ENCODE results near the gene PSG7. TPM values are rescaled to one million over a fixed set of nuclear protein-coding genes. Genes with fewer than 3 reads are reported as not detected.
"Not testable (repeated sequence)": the region's sequence is repeated elsewhere in the genome, so short reads cannot be mapped to it uniquely, and the experiment has no call there.

The PSG7 gene
- total and polyA plus RNA-seq, 12 donors: not detected

GRCh38 chr19:42879613-42880012, 57.4 kb downstream of the PSG7 start, which contains the start of gene PSG1:
Gene PSG1 (minus strand): TSS chr19:42879713. CDS start chr19:42879581, 132 bp downstream.
- WGBS, 2 donors: 27 to 30% methylated on average over 2 of the region's 2 CpGs
- H3K4me1 ChIP-seq: no peaks in the 10 kb centered on the region
- ATAC-seq (no peak), DNase-seq (no peak)
- H3K27me3 ChIP-seq: peaks cover 0 to 13% (median 3%) of the 10 kb centered on the region in 7 donors
- no peak within 1 kb of the TSS for H3K27ac ChIP-seq
- TF ChIP-seq, protein P1, sequence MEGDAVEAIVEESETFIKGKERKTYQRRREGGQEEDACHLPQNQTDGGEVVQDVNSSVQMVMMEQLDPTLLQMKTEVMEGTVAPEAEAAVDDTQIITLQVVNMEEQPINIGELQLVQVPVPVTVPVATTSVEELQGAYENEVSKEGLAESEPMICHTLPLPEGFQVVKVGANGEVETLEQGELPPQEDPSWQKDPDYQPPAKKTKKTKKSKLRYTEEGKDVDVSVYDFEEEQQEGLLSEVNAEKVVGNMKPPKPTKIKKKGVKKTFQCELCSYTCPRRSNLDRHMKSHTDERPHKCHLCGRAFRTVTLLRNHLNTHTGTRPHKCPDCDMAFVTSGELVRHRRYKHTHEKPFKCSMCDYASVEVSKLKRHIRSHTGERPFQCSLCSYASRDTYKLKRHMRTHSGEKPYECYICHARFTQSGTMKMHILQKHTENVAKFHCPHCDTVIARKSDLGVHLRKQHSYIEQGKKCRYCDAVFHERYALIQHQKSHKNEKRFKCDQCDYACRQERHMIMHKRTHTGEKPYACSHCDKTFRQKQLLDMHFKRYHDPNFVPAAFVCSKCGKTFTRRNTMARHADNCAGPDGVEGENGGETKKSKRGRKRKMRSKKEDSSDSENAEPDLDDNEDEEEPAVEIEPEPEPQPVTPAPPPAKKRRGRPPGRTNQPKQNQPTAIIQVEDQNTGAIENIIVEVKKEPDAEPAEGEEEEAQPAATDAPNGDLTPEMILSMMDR (IDR thresholded peaks at IDR 0.05): no peak
- intact Hi-C loops (cut with DNase I): loop anchor here in 1 of 10 donors (10.0 kb wide), 1 partner anchor 85 kb away; no protein-coding TSS in a partner anchor
- H3K36me3 ChIP-seq: no peaks in the 10 kb centered on the region
- H3K4me3 ChIP-seq: no peak within 1 kb of the TSS
- H3K9me3 ChIP-seq: no peaks in the 10 kb centered on the region

DNA sequence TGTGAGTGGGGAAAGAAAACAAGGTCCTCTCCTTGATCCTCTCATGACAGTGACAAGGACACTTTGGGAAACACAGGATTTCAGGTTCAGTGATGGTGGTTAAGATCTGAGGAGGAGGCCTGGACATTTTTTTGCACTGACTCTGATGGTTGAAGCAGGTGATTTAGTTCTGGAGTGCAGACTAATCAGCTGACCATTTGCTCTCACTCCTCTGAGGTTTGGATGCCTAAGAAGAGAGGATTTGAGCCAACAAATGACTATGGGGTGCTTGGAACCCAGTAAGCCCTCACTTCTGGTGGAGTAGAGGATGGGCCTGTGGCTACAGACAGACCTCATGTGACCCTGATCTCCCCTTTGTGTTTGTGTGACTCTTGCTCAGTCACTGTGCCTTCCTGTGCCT, 60.4 kb downstream of the PSG7 start:
- H3K36me3 ChIP-seq; H3K4me1 ChIP-seq; H3K27ac ChIP-seq; H3K4me3 ChIP-seq; intact Hi-C loops (cut with DNase I); H3K9me3 ChIP-seq; ATAC-seq; DNase-seq: not testable (repeated sequence)
- peaks cover 0 to 10% (median 0%) of the 10 kb centered on the region in 7 donors for H3K27me3 ChIP-seq

DNA sequence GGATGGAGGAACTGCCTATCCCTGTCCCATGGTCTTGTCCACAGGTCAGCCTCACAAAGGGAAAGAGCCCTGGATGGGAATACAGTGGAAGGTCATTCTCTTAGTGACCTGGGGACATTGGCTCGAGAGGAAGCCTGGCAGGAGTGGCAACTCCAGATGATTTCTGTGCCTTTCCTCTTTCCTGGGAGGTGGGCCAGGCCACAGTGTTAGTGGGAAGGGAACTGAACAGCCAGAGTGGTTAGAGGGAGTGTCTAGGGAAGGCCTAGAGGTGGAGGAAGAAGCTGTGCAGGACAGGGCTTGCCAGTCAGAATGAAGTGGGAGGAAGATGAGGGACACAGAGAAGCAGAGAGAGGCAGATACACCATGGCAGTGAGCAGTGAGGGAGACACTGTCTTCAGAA, 61.1 kb downstream of the PSG7 start:
- ATAC-seq; H3K4me3 ChIP-seq; H3K27me3 ChIP-seq; H3K27ac ChIP-seq; H3K36me3 ChIP-seq; H3K4me1 ChIP-seq; intact Hi-C loops (cut with DNase I); H3K9me3 ChIP-seq; DNase-seq: not testable (repeated sequence)
- 44 to 56% methylated on average over 1 of the region's 1 CpG for WGBS, 2 donors

DNA sequence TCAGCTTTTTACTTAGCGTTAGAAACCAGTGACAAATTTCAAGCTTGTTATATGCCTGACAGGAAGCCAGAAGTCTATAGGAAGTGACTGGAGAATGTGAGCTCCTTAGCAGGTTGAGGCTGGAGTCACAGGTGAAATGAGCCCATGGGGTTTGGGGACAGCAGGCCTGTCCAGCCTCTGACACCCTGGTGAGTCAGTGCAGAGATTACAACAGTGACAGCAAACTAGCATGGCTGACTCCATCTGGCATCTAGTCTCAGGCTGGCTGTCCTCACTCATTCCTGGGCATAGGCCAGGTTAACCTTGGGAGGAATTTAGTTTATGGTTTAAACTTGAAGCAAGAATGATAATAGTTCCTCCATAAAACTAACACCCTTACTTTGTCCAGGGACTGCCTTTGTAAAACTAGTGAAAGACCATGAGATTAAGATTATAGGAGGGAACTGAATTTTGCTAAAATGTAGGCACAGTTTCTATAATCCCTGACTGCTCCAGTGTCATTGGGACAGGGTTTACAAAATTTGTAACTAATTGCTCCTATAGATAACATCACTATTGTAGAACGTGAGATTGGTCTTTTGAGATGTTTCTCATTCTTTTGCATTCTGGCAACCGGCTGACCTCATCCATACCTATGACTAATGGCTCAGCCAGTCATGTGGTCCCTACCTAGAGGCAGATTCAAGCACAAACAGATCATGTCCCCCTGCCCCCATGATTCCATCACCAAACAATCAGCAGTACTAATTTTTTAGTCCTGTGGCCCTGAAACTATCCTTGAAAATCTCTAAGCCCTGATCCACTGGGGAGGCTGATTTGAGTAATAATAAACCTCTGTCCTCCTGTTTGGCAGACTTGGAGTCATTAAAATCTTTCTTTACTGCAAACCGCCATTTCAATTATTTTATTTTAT, 61.9 kb downstream of the PSG7 start:
- H3K27me3 ChIP-seq; H3K4me3 ChIP-seq; H3K27ac ChIP-seq; ATAC-seq; intact Hi-C loops (cut with DNase I); H3K9me3 ChIP-seq; DNase-seq; H3K36me3 ChIP-seq; H3K4me1 ChIP-seq: not testable (repeated sequence)
- WGBS, 2 donors: 74% methylated on average over 4 of the region's 4 CpGs

- H3K27ac ChIP-seq; H3K9me3 ChIP-seq; H3K4me3 ChIP-seq; DNase-seq; intact Hi-C loops (cut with DNase I); H3K27me3 ChIP-seq; H3K36me3 ChIP-seq; H3K4me1 ChIP-seq; ATAC-seq: not testable (repeated sequence)
- WGBS, 2 donors: 84% methylated on average over 3 of the region's 3 CpGs
Measured at GRCh38 chr19:42874136-42874535, 62.9 kb downstream of the PSG7 start.

Other genes starting within 250 kb of the PSG7 start
- not detected for gene PSG3, start 196.7 kb downstream of the PSG7 start, total RNA-seq
- not detected for gene PSG3, start 196.7 kb downstream of the PSG7 start, polyA plus RNA-seq
- not detected for gene PSG8, start 171.5 kb downstream of the PSG7 start, total RNA-seq
- not detected for gene PSG8, start 171.5 kb downstream of the PSG7 start, polyA plus RNA-seq
- gene PSG1, start 57.5 kb downstream of the PSG7 start, total RNA-seq: not detected
- not detected for gene PSG1, start 57.5 kb downstream of the PSG7 start, polyA plus RNA-seq
- not detected for gene PSG6, start 19.3 kb downstream of the PSG7 start, total RNA-seq
- not detected for gene PSG6, start 19.3 kb downstream of the PSG7 start, polyA plus RNA-seq
- gene PSG11, start 89.3 kb upstream of the PSG7 start, total RNA-seq: not detected
- not detected for gene PSG11, start 89.3 kb upstream of the PSG7 start, polyA plus RNA-seq
- gene PSG2, start 145.5 kb upstream of the PSG7 start, total RNA-seq: not detected
- not detected for gene PSG2, start 145.5 kb upstream of the PSG7 start, polyA plus RNA-seq
- gene PSG5, start 249.3 kb upstream of the PSG7 start, total RNA-seq: not detected
- gene PSG5, start 249.3 kb upstream of the PSG7 start, polyA plus RNA-seq: not detected

Data from heart right ventricle (tissue), 16 donors.